GM19025 (cell line): ENCODE measurements around the gene TLNRD1.

Experiments
- ATAC-seq: cut with Tn5 transposase; IDR thresholded peaks from one replicate; pipeline ENCODE4 v1.9.1; 2021; ENCODE audit warnings: mild to moderate bottlenecking, low read depth, moderate library complexity; ENCODE audit not compliant: unreplicated experiment

Gene TLNRD1

GRCh38 chr15:81001152-81002008 is 657 bp downstream of the TLNRD1 start:
- peak; percentile 32 for ATAC-seq

- ATAC-seq, result no peak
Measured at GRCh38 chr15:81002009-81002330, 1.2 kb downstream of the TLNRD1 start.

GRCh38 chr15:81002331-81003096 is 1.8 kb downstream of the TLNRD1 start:
- ATAC-seq, result no peak

GRCh38 chr15:81003097-81003350 is 2.3 kb downstream of the TLNRD1 start:
- ATAC-seq, result no peak

GRCh38 chr15:81006124-81006523 is 5.4 kb downstream of the TLNRD1 start:
- ATAC-seq, result no peak

- ATAC-seq, result no peak
Measured at GRCh38 chr15:81007428-81008064, 6.8 kb downstream of the TLNRD1 start.

GRCh38 chr15:81008312-81008711 is 7.6 kb downstream of the TLNRD1 start:
- no peak for ATAC-seq

- no peak for ATAC-seq
Measured at GRCh38 chr15:81010086-81010485, 9.4 kb downstream of the TLNRD1 start.

- no peak for ATAC-seq
Measured at GRCh38 chr15:81011593-81011992, 10.9 kb downstream of the TLNRD1 start.

- ATAC-seq, result no peak
Measured at GRCh38 chr15:81012588-81012987, 11.9 kb downstream of the TLNRD1 start.

- no peak for ATAC-seq
Measured at GRCh38 chr15:81013396-81013929, 12.7 kb downstream of the TLNRD1 start.

GRCh38 chr15:81014446-81015093 is 13.8 kb downstream of the TLNRD1 start:
- ATAC-seq, result no peak

- no peak for ATAC-seq
Measured at GRCh38 chr15:81015621-81016488, 15.1 kb downstream of the TLNRD1 start.

- no peak for ATAC-seq
Measured at GRCh38 chr15:81016489-81017068, 15.9 kb downstream of the TLNRD1 start.

- ATAC-seq, result no peak
Measured at GRCh38 chr15:81018197-81018596, 17.5 kb downstream of the TLNRD1 start.

- no peak for ATAC-seq
Measured at GRCh38 chr15:81021321-81021720, 20.6 kb downstream of the TLNRD1 start.

GRCh38 chr15:81023483-81024264 is 23.0 kb downstream of the TLNRD1 start:
- peak; percentile 82 for ATAC-seq

GRCh38 chr15:81024265-81024872 is 23.6 kb downstream of the TLNRD1 start:
- no peak for ATAC-seq
